Measurements from ENCODE around the gene PSMD8.

DNA sequence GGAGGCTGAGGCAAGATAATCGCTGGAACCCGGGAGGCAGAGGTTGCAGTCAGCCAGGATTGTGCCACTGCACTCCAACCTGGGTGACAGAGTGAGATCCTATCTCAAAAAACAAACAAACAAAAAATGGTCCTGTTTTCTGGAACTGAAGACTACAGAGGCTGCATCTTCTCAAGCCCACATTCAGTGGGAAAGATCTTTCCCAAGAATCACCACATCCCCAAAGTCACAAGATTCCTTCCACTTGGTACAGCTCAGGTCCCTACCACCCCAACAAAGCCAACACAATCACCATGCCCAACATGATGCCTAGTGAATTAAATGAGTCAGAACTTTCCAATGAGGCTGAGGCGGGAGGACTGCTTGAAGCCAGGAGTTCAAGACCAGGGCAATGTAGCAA is 23.5 kb upstream of the PSMD8 start:
- TF ChIP-seq, protein P1, sequence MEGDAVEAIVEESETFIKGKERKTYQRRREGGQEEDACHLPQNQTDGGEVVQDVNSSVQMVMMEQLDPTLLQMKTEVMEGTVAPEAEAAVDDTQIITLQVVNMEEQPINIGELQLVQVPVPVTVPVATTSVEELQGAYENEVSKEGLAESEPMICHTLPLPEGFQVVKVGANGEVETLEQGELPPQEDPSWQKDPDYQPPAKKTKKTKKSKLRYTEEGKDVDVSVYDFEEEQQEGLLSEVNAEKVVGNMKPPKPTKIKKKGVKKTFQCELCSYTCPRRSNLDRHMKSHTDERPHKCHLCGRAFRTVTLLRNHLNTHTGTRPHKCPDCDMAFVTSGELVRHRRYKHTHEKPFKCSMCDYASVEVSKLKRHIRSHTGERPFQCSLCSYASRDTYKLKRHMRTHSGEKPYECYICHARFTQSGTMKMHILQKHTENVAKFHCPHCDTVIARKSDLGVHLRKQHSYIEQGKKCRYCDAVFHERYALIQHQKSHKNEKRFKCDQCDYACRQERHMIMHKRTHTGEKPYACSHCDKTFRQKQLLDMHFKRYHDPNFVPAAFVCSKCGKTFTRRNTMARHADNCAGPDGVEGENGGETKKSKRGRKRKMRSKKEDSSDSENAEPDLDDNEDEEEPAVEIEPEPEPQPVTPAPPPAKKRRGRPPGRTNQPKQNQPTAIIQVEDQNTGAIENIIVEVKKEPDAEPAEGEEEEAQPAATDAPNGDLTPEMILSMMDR (IDR thresholded peaks at IDR 0.05; ENCODE audit: low read length): no peak
- no peak for TF ChIP-seq EZH2 (IDR thresholded peaks at IDR 0.05; ENCODE audit: borderline replicate concordance, low read length)

All from OCI-LY1 (cell line).